Testis (tissue), 3 donors: ENCODE measurements around the gene NFKB1. TPM values are rescaled to one million over a fixed set of nuclear protein-coding genes. Genes with fewer than 3 reads are reported as not detected.
A peak's percentile ranks its signal among the peaks of the same experiment; 100 is the strongest.

Experiments
- DNase-seq: peaks from one replicate; pipeline ENCODE4 v3.0.0-alpha.2; 2019
- H3K27ac ChIP-seq, 2 donors: fragments of 200-600 bp; sonication (generic); one replicate each; pipeline ENCODE4 v1.5.1; 2019
- H3K27me3 ChIP-seq: fragments of 200-600 bp; sonication (generic); one replicate; pipeline ENCODE4 v1.5.1; 2019
- H3K36me3 ChIP-seq: fragments of 200-600 bp; sonication (generic); one replicate; pipeline ENCODE4 v1.5.1; 2017; ENCODE audit warnings: low read depth; ENCODE audit errors: missing control alignments
- H3K4me1 ChIP-seq: fragments of 200-600 bp; sonication (generic); one replicate; pipeline ENCODE4 v1.5.1; 2019
- H3K4me3 ChIP-seq, 2 donors: fragments of 200-600 bp; sonication (generic); one replicate each; pipeline ENCODE4 v1.5.1; 2017 to 2019
- H3K9me3 ChIP-seq: fragments of 200-600 bp; sonication (generic); one replicate; pipeline ENCODE4 v1.5.1; 2017
- CTCF ChIP-seq, 3 experiments: fragments of 450-650 bp in 2 of 3; fragments of 200-600 bp in 1 of 3; sonication (generic) in 1 of 3; IDR thresholded peaks; one replicate each; pipeline ENCODE4 v1.5.1; 2016 to 2019; ENCODE audit warnings: antibody characterized with exemption in 3 of 3, mild to moderate bottlenecking in 2 of 3, moderate library complexity in 1 of 3
- POLR2A ChIP-seq: fragments of 450-650 bp; IDR thresholded peaks from one replicate; pipeline ENCODE4 v1.6.1; 2017; ENCODE audit warnings: antibody characterized with exemption, mild to moderate bottlenecking, moderate library complexity
- WGBS, 2 donors: methylation state at CpG; one replicate each; pipeline ENCODE4 v1.1.5; 2018; 5-methylcytosine and 5-hydroxymethylcytosine counted together
- intact Hi-C: fragments of 100-400 bp; cut with DNase I; formaldehyde crosslinking; loops from one replicate; pipeline ENCODE4 v1.15.1; 2023; ENCODE audit warnings: low total_unique reads
- polyA plus RNA-seq: library from polyadenylated mRNA; stranded (reverse); fragments of 350-450 nt; fragmentation: Illumina TruSeq; extraction: RNeasy Lipid Tissue Mini Kit (QIAGEN cat#74804); gene quantifications from one replicate; pipeline ENCODE4 v1.2.3, GENCODE V29; 2014; ENCODE audit warnings: low read depth, low replicate concordance; ENCODE audit not compliant: insufficient read depth
- total RNA-seq, 2 donors: library from RNA; depleted of rRNA; stranded (reverse); fragments of >200 nt; gene quantifications; one replicate each; pipeline ENCODE4 v1.2.3, GENCODE V29; 2016

Gene NFKB1
- total and polyA plus RNA-seq, 3 donors from 2014 or later: 22.2 to 27.4 (median 24.6) TPM

- 81 to 85% methylated on average over 1 of the region's 1 CpG for WGBS, 2 donors
- intact Hi-C loops: no loop called here
These were observed 6.6 kb upstream of the NFKB1 start for GRCh38 chr4:102494603-102495002.

DNA sequence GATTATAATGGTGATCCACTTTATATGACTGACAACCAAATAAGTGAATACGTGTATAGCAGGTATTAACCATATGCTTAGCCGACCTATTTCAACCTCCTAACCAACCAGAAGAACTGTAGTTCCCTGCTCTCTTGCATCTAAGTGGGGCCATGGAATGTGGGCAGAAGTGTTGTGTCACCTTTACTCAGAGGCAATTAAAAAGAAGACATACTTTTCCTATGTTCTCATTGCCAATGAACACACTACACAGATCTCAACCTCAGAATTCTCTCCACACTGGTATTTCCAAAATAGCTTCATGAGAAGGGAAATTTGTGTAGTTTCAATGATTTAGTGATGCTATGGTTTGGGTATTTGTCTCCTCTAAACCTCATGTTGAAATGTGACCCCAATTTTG, 3.2 kb upstream of the NFKB1 start:
- WGBS, 2 donors: 94 to 95% methylated on average over 2 of the region's 2 CpGs
- intact Hi-C loops: no loop called here
- no peaks in the 10 kb centered on the region for H3K9me3 ChIP-seq
- no peak for DNase-seq
- H3K4me3 ChIP-seq: no peak overlapping the region
- H3K36me3 ChIP-seq: no peaks in the 10 kb centered on the region
- peaks cover 9% of the 10 kb centered on the region for H3K4me1 ChIP-seq
- TF ChIP-seq CTCF (IDR thresholded peaks at IDR 0.05) (no peak), POLR2A (no peak)
- H3K27me3 ChIP-seq: no peaks in the 10 kb centered on the region
- no peak overlapping the region for H3K27ac ChIP-seq

More at GRCh38 chr4:102494603-102495002, 6.6 kb upstream of the NFKB1 start:
- no peaks in the 10 kb centered on the region for H3K4me1 ChIP-seq
- H3K4me3 ChIP-seq: no peak overlapping the region
- DNase-seq: no peak
- no peaks in the 10 kb centered on the region for H3K9me3 ChIP-seq
- no peak for TF ChIP-seq CTCF (IDR thresholded peaks at IDR 0.05)
- TF ChIP-seq POLR2A: no peak
- H3K27ac ChIP-seq: no peak overlapping the region
- no peaks in the 10 kb centered on the region for H3K36me3 ChIP-seq
- H3K27me3 ChIP-seq: no peaks in the 10 kb centered on the region

GRCh38 chr4:102500352-102500695, 835 bp upstream of the NFKB1 start:
- H3K4me3 ChIP-seq: peak overlapping the region; percentile 88 to 95
- H3K27ac ChIP-seq: peak overlapping the region; percentile 96 to 99
- no peak for TF ChIP-seq CTCF (IDR thresholded peaks at IDR 0.05)
- TF ChIP-seq POLR2A: no peak
- DNase-seq: peak; percentile 53
- H3K4me1 ChIP-seq: peaks cover 24% of the 10 kb centered on the region
- WGBS, 2 donors: 31 to 44% methylated on average over 3 of the region's 3 CpGs
- intact Hi-C loops: no loop called here
- H3K27me3 ChIP-seq: no peaks in the 10 kb centered on the region
- H3K36me3 ChIP-seq: no peaks in the 10 kb centered on the region
- no peaks in the 10 kb centered on the region for H3K9me3 ChIP-seq

DNA sequence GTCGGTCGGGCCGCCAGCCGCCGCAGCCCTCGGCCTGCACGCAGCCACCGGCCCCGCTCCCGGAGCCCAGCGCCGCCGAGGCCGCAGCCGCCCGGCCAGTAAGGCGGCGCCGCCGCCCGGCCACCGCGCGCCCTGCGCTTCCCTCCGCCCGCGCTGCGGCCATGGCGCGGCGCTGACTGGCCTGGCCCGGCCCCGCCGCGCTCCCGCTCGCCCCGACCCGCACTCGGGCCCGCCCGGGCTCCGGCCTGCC, 213 bp downstream of the NFKB1 start:
- intact Hi-C loops: no loop called here
- TF ChIP-seq POLR2A: no peak
- TF ChIP-seq CTCF (IDR thresholded peaks at IDR 0.05): peak in 1 of 3 experiments; percentile 4
- Histone ChIP-seq H3K4me1 (peaks cover 25% of the 10 kb centered on the region), H3K36me3 (no peaks in the 10 kb centered on the region), H3K27ac (peak overlapping the region; percentile 99), H3K4me3 (peak overlapping the region; percentile 88 to 95), H3K9me3 (no peaks in the 10 kb centered on the region), H3K27me3 (no peaks in the 10 kb centered on the region)
- DNase-seq: no peak
- 0% methylated on average over 5 of the region's 44 CpGs; no CpG with 5 or more reads in 1 of the 2 donors for WGBS, 2 donors

DNA sequence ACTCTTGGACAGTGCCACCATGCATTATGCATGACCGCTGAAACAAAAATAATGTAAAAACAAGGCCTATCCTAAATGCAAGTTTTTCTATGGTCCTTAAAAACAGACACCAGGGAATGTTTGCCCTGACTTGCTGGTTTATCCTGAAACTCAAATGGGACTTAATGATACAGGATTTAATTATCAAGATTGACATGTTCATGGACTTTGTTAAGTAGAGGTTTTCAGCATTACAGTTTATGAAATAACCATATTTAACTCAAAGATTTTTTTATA, 1.3 kb downstream of the NFKB1 start:
- no peak for DNase-seq
- Histone ChIP-seq H3K4me3 (peak overlapping the region; percentile 88 to 95), H3K27me3 (no peaks in the 10 kb centered on the region), H3K27ac (peak overlapping the region; percentile 99), H3K36me3 (no peaks in the 10 kb centered on the region), H3K9me3 (no peaks in the 10 kb centered on the region), H3K4me1 (peaks cover 28% of the 10 kb centered on the region)
- TF ChIP-seq POLR2A (no peak), CTCF (IDR thresholded peaks at IDR 0.05) (no peak)
- intact Hi-C loops: no loop called here
- WGBS, 2 donors: 0 to 6% methylated on average over 1 of the region's 1 CpG
